GM10248 (cell line): Measurements from ENCODE around the gene GAPVD1.

Experiments
- CTCF ChIA-PET: fragments of 300-600 bp; sonication (Branson Sonifier 250); formaldehyde crosslinking; extraction: SDS; loops from one replicate; lab custom pipeline; 2021; ENCODE audit warnings: antibody characterized with exemption; lab: Yijun Ruan, JAX
- POLR2A ChIA-PET: fragments of 350-650 bp; sonication (Branson Sonifier 250); formaldehyde crosslinking; extraction: SDS; loops from one replicate; lab custom pipeline; 2020; ENCODE audit warnings: antibody characterized with exemption; lab: Yijun Ruan, JAX
- DNase-seq: peaks from one replicate; pipeline ENCODE4 v3.0.0; 2012; ENCODE audit errors: extremely low spot score
- TF ChIP-seq, protein P1 (sequence below): IDR thresholded peaks from 2 replicates; pipeline ENCODE4 v1.5.1; 2012; ENCODE audit warnings: mild to moderate bottlenecking, low read depth; ENCODE audit errors: extremely low read depth, missing control alignments, control extremely low read depth

Gene GAPVD1

DNA sequence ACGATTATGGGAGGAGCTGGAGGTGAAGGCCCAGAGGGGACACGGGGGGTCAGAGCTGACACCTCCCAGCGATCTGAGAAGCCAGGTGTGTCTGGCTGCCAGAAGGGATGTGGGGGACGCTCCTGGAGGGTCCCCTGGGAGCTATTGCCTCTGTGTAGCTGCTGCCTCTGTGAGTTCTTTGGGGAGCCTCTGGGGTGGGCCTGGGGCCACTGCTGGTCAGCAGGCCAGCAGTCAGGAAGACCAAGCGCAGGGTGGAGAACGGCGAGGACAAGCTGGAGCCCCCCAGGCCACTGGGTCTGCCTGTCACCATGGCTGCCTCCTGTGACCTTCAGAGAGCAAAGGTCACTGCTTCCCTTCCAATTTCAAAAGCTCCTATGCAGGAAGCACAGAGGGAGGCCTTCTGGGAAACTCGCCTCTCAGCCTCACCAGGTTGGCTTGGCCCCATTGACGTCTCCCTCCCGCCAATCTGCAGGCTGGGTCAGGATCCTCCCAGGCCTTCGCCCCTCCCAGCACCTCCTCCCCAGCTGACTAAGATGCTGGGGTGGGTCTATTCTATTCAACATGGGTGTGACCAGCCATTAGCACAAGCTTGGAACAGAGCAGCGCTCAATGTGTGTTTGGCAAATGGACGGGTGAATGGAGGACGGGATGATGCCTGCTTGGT lies 126.4 kb downstream of the GAPVD1 start:
- TF ChIP-seq, protein P1, sequence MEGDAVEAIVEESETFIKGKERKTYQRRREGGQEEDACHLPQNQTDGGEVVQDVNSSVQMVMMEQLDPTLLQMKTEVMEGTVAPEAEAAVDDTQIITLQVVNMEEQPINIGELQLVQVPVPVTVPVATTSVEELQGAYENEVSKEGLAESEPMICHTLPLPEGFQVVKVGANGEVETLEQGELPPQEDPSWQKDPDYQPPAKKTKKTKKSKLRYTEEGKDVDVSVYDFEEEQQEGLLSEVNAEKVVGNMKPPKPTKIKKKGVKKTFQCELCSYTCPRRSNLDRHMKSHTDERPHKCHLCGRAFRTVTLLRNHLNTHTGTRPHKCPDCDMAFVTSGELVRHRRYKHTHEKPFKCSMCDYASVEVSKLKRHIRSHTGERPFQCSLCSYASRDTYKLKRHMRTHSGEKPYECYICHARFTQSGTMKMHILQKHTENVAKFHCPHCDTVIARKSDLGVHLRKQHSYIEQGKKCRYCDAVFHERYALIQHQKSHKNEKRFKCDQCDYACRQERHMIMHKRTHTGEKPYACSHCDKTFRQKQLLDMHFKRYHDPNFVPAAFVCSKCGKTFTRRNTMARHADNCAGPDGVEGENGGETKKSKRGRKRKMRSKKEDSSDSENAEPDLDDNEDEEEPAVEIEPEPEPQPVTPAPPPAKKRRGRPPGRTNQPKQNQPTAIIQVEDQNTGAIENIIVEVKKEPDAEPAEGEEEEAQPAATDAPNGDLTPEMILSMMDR = no peak
- no peak for DNase-seq
- POLR2A ChIA-PET = no interaction called here
- CTCF ChIA-PET = interaction anchor here (1.0 to 2.5 kb wide), 3 partner anchors 12 to 20 kb away, joined by 3 to 12 read pairs (median 4); no protein-coding TSS in a partner anchor

DNA sequence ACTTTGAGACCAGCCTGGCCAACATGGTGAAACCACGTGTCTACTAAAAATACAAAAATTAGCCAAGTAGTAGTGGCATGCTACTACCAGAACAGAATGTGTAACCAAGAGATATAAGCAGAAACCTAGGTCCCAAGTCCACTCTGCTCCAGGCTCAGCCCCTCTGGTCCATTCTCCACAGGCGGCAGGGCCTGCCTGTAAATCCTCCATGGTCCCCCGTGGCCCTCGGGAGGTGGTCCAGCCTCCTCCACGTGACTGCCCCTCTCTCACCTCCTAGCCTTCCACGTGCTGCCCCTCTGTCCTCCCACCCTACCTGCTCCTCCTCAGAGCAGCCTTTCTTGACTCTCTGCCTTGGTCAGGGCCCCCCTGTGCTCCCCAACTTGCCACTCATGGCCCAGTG lies 127.4 kb downstream of the GAPVD1 start:
- ChIA-PET CTCF (no interaction called here), POLR2A (no interaction called here)
- TF ChIP-seq, protein P1 = no peak
- DNase-seq = no peak

DNA sequence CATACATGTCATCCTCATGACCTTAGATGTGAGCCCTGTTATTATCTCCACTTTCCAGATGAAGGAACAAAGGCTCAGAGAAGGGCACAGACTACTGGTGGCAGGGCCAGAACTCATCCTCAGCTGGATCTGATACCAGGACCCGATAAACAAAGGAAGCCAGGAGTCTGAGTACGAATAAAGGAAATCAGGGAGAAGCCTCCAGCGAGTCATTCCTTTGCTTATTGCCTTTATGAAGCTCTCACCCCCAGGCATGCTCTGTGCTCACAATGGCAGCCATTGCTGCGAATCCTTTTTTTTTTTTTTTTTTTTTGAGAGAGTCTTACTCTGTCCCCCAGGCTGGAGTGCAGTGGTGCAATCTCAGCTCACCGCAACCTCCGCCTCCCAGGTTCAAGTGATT lies 130.1 kb downstream of the GAPVD1 start:
- TF ChIP-seq, protein P1 = no peak
- CTCF ChIA-PET = interaction anchor here (1.2 kb wide), 1 partner anchor 9 kb away, joined by 3 read pairs; no protein-coding TSS in a partner anchor
- no peak for DNase-seq
- POLR2A ChIA-PET = no interaction called here

DNA sequence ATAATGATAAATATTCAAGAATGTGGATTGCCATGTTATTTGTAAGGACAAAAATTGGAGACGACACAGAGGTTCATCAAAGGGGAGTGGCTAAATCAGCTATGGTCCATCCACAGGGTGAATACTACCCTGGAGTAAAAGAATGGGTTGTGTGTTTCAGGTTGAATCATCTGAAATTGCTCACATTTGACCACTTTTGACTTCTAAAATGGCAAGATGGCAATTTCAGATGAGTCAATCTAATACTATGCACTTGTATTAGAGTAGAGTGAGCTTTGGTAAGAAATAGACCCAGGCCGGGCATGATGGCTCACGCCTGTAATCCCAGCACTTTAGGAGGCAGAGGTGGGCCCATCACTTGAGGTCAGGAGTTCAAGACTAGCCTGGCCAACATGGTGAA lies 131.8 kb downstream of the GAPVD1 start:
- POLR2A ChIA-PET = no interaction called here
- TF ChIP-seq, protein P1 = no peak
- CTCF ChIA-PET = interaction anchor here (2.2 kb wide), 1 partner anchor 14 kb away, joined by 8 read pairs; no protein-coding TSS in a partner anchor
- no peak for DNase-seq

DNA sequence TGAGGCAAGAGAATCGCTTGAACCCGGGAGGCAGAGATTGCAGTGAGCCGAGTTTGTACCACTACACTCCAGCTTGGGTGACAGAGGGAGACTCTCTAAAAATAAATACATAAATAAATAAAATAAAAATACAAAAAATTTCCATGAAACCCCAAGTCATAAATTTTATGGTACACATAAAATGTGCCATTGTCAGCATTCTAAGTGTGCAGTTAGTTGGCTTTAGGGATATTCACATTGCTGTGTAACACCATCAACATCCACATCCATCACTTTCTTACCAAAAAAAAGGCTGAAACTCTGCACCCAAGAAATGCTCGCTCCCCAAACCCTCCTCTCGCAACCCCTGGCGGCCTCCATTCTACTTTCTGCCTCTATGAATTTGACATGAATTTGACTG lies 135.2 kb downstream of the GAPVD1 start:
- POLR2A ChIA-PET = no interaction called here
- no peak for DNase-seq
- TF ChIP-seq, protein P1 = no peak
- CTCF ChIA-PET = interaction anchor here (1.0 kb wide), 1 partner anchor 11 kb away, joined by 3 read pairs; no protein-coding TSS in a partner anchor

DNA sequence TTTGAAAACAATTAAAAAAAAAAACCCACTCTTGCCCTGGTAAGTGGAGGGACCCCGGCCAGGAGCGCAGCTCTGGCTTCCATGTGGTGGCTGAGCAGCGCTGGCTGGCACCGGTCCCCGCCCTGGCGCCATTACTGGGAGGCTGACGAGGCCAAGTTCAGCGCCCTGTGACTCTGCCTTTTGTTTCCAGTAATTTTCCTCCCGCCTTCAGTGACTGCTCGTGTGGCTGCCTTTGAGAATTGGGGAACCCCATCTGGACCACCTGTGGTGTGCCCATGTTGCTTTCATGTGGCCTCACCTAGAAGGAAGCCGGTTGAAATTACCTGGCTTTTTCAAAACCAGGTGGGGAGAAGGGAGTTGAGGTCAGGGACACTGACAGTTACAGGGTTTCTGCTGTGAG lies 136.1 kb downstream of the GAPVD1 start:
- TF ChIP-seq, protein P1 = no peak
- no peak for DNase-seq
- CTCF ChIA-PET = no interaction called here
- POLR2A ChIA-PET = no interaction called here
